Measurements from ENCODE around the gene TSPAN11. TPM values are rescaled to one million over a fixed set of nuclear protein-coding genes. Genes with fewer than 3 reads are reported as not detected.

TSPAN11 gene
- total and polyA plus RNA-seq, 2 experiments from 2014 or later: 2.1 to 6.0 TPM

- no peak for TF ChIP-seq CTCF (conservative IDR thresholded peaks at IDR 0.05; ENCODE audit: low read depth in 2 of 2)
- TF ChIP-seq POLR2AphosphoS5 (IDR thresholded peaks at IDR 0.05; ENCODE audit: low read depth): no peak
- TF ChIP-seq JUNB (IDR thresholded peaks at IDR 0.05; ENCODE audit: unreplicated experiment): no peak
- no peak for TF ChIP-seq EZH2 (IDR thresholded peaks at IDR 0.05; ENCODE audit: low read depth, unreplicated experiment)
- no peak for TF ChIP-seq STAT1 (IDR thresholded peaks at IDR 0.05; ENCODE audit: unreplicated experiment)
- no peak for TF ChIP-seq EZH2phosphoT487 (IDR thresholded peaks at IDR 0.05; ENCODE audit: unreplicated experiment)
- TF ChIP-seq, protein P1, sequence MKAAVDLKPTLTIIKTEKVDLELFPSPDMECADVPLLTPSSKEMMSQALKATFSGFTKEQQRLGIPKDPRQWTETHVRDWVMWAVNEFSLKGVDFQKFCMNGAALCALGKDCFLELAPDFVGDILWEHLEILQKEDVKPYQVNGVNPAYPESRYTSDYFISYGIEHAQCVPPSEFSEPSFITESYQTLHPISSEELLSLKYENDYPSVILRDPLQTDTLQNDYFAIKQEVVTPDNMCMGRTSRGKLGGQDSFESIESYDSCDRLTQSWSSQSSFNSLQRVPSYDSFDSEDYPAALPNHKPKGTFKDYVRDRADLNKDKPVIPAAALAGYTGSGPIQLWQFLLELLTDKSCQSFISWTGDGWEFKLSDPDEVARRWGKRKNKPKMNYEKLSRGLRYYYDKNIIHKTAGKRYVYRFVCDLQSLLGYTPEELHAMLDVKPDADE (IDR thresholded peaks at IDR 0.05): no peak
- TF ChIP-seq CREB1 (CRISPR knock-in tag; IDR thresholded peaks at IDR 0.05; ENCODE audit: low read depth): no peak
- no peak for TF ChIP-seq REST (IDR thresholded peaks at IDR 0.05; ENCODE audit: unreplicated experiment)
Observed at GRCh38 chr12:30988086-30988485, 61.5 kb downstream of the TSPAN11 start (continued).

DNA sequence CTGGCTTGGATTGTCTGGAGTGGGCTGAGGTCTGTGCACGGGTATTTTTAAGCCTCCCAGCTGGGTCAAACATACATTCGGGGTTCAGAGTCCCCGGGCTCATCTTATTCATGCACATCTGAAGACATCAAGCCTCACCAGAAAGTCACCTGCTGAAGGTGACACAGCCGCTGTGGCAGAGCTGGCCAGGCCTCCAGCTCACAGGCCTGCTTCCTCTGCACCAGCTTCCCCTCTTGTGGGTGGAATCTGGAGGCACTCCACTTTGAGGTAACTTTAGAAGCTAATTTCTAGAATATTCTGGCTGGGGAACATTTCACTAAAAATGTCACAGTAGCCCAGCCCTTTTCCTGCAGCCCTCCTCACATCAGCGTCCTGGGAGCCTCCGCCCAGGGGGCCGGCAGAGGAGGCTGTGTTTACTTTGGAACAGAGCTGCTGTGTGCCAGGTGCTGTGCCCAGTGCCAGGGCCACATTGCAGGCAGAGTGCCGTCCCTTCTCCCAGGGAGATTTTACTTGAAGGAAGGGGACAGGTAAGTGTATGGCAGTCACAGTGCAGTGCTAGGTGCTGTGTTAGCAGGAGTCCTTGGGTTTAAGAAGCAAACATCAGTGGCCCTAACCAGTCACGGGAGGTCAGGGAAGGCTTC is 62.2 kb downstream of the TSPAN11 start:
- H3K27me3 Mint-ChIP-seq (ENCODE audit: insufficient read depth, low read depth, poor library complexity): peaks cover 4% of the 10 kb centered on the region
- H3K27ac Mint-ChIP-seq: no peak overlapping the region; the same call in 1 of the 2 replicates
- H3K79me2 ChIP-seq (replicated peaks; ENCODE audit: insufficient read depth): no peaks in the 10 kb centered on the region
- H3K36me3 Mint-ChIP-seq (ENCODE audit: low read depth): no peaks in the 10 kb centered on the region
- H3K9me3 Mint-ChIP-seq: no peaks in the 10 kb centered on the region; the same call in 2 of the 3 replicates
- DNase-seq (ENCODE audit: low spot score): no peak
- H4K20me1 ChIP-seq (replicated peaks; ENCODE audit: insufficient read depth): no peaks in the 10 kb centered on the region
- H3F3A ChIP-seq (replicated peaks; ENCODE audit: low read depth): no peaks in the 10 kb centered on the region
- no peaks in the 10 kb centered on the region for H3K27me3 ChIP-seq (ENCODE audit: insufficient read depth)
- peaks cover 4% of the 10 kb centered on the region; the same call in 1 of the 3 replicates for H3K4me1 Mint-ChIP-seq
- H3K27ac ChIP-seq (ENCODE audit: low read depth): no peak overlapping the region
- no peaks in the 10 kb centered on the region for H3K9me2 ChIP-seq (ENCODE audit: insufficient read depth)
- H3K4me3 Mint-ChIP-seq: no peak overlapping the region; the same call in 2 of the 3 replicates
- no peak overlapping the region for H3K4me3 ChIP-seq
- ATAC-seq: no peak
- no peak overlapping the region for H2AFZ ChIP-seq
- H3K36me3 ChIP-seq (ENCODE audit: insufficient read depth): no peaks in the 10 kb centered on the region
- H3K4me2 ChIP-seq: no peak overlapping the region
- no peaks in the 10 kb centered on the region for H3K4me1 ChIP-seq (ENCODE audit: insufficient read depth)
- no peak for TF ChIP-seq EZH2phosphoT487 (IDR thresholded peaks at IDR 0.05; ENCODE audit: unreplicated experiment)
- no peak for TF ChIP-seq ZNF331 (CRISPR knock-in tag; IDR thresholded peaks at IDR 0.05; ENCODE audit: low read depth)
- TF ChIP-seq, protein P2, sequence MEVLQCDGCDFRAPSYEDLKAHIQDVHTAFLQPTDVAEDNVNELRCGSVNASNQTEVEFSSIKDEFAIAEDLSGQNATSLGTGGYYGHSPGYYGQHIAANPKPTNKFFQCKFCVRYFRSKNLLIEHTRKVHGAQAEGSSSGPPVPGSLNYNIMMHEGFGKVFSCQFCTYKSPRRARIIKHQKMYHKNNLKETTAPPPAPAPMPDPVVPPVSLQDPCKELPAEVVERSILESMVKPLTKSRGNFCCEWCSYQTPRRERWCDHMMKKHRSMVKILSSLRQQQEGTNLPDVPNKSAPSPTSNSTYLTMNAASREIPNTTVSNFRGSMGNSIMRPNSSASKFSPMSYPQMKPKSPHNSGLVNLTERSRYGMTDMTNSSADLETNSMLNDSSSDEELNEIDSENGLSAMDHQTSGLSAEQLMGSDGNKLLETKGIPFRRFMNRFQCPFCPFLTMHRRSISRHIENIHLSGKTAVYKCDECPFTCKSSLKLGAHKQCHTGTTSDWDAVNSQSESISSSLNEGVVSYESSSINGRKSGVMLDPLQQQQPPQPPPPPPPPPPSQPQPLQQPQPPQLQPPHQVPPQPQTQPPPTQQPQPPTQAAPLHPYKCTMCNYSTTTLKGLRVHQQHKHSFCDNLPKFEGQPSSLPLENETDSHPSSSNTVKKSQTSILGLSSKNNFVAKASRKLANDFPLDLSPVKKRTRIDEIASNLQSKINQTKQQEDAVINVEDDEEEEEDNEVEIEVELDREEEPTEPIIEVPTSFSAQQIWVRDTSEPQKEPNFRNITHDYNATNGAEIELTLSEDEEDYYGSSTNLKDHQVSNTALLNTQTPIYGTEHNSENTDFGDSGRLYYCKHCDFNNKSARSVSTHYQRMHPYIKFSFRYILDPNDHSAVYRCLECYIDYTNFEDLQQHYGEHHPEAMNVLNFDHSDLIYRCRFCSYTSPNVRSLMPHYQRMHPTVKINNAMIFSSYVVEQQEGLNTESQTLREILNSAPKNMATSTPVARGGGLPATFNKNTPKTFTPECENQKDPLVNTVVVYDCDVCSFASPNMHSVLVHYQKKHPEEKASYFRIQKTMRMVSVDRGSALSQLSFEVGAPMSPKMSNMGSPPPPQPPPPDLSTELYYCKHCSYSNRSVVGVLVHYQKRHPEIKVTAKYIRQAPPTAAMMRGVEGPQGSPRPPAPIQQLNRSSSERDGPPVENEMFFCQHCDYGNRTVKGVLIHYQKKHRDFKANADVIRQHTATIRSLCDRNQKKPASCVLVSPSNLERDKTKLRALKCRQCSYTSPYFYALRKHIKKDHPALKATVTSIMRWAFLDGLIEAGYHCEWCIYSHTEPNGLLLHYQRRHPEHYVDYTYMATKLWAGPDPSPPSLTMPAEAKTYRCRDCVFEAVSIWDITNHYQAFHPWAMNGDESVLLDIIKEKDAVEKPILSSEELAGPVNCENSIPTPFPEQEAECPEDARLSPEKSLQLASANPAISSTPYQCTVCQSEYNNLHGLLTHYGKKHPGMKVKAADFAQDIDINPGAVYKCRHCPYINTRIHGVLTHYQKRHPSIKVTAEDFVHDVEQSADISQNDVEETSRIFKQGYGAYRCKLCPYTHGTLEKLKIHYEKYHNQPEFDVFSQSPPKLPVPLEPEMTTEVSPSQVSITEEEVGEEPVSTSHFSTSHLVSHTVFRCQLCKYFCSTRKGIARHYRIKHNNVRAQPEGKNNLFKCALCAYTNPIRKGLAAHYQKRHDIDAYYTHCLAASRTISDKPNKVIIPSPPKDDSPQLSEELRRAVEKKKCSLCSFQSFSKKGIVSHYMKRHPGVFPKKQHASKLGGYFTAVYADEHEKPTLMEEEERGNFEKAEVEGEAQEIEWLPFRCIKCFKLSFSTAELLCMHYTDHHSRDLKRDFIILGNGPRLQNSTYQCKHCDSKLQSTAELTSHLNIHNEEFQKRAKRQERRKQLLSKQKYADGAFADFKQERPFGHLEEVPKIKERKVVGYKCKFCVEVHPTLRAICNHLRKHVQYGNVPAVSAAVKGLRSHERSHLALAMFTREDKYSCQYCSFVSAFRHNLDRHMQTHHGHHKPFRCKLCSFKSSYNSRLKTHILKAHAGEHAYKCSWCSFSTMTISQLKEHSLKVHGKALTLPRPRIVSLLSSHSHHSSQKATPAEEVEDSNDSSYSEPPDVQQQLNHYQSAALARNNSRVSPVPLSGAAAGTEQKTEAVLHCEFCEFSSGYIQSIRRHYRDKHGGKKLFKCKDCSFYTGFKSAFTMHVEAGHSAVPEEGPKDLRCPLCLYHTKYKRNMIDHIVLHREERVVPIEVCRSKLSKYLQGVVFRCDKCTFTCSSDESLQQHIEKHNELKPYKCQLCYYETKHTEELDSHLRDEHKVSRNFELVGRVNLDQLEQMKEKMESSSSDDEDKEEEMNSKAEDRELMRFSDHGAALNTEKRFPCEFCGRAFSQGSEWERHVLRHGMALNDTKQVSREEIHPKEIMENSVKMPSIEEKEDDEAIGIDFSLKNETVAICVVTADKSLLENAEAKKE (CRISPR knock-in tag; IDR thresholded peaks at IDR 0.05): no peak
- no peak for TF ChIP-seq STAT1 (IDR thresholded peaks at IDR 0.05; ENCODE audit: unreplicated experiment)

Measured in GM23338 (cell line).